ENCODE measurements around the gene NKX3-2.
"Not testable (repeated sequence)": the region's sequence is repeated elsewhere in the genome, so short reads cannot be mapped to it uniquely, and the experiment has no call there.

The NKX3-2 gene

GRCh38 chr4:13543839-13544605, at the start of gene NKX3-2:
NKX3-2 (minus strand) TSS chr4:13544508; CDS start chr4:13544414, 94 bp downstream.
- DNase-seq: no peak

GRCh38 chr4:13592220-13592619, 47.9 kb upstream of the NKX3-2 start:
- DNase-seq: no peak

- no peak for DNase-seq
These were observed 46.5 kb upstream of the NKX3-2 start for GRCh38 chr4:13590766-13591165.

- no peak for DNase-seq
These were observed 44.6 kb upstream of the NKX3-2 start for GRCh38 chr4:13588954-13589353.

GRCh38 chr4:13584481-13584880, 40.2 kb upstream of the NKX3-2 start:
- no peak for DNase-seq

- no peak for DNase-seq
These were observed 35.7 kb upstream of the NKX3-2 start for GRCh38 chr4:13580036-13580435.

- DNase-seq: no peak
These were observed 33.4 kb upstream of the NKX3-2 start for GRCh38 chr4:13577660-13578059.

- DNase-seq: no peak
These were observed 26.6 kb upstream of the NKX3-2 start for GRCh38 chr4:13570916-13571315.

- DNase-seq: no peak
These were observed 22.8 kb upstream of the NKX3-2 start for GRCh38 chr4:13567125-13567524.

GRCh38 chr4:13562876-13563275, 18.6 kb upstream of the NKX3-2 start:
- DNase-seq: no peak

- no peak for DNase-seq
These were observed 17.4 kb upstream of the NKX3-2 start for GRCh38 chr4:13561673-13562072.

- DNase-seq: not testable (repeated sequence)
These were observed 15.8 kb upstream of the NKX3-2 start for GRCh38 chr4:13560111-13560510.

GRCh38 chr4:13559413-13559812, 15.1 kb upstream of the NKX3-2 start:
- no peak for DNase-seq

- no peak for DNase-seq
These were observed 14.6 kb upstream of the NKX3-2 start for GRCh38 chr4:13558881-13559280.

GRCh38 chr4:13555325-13555724, 11.0 kb upstream of the NKX3-2 start:
- no peak for DNase-seq

- no peak for DNase-seq
These were observed 8.8 kb upstream of the NKX3-2 start for GRCh38 chr4:13553081-13553480.

GRCh38 chr4:13548984-13549546, 4.8 kb upstream of the NKX3-2 start:
- DNase-seq: peak; percentile 79

GRCh38 chr4:13548059-13548983, 4.0 kb upstream of the NKX3-2 start:
- DNase-seq: no peak

GRCh38 chr4:13547485-13548041, 3.3 kb upstream of the NKX3-2 start:
- DNase-seq: peak; percentile 37

- no peak for DNase-seq
These were observed 2.7 kb upstream of the NKX3-2 start for GRCh38 chr4:13546941-13547484.

GRCh38 chr4:13546142-13546940, 2.0 kb upstream of the NKX3-2 start:
- DNase-seq: no peak

- no peak for DNase-seq
These were observed 1.1 kb upstream of the NKX3-2 start for GRCh38 chr4:13545394-13545808.

Data from CD4-positive, alpha-beta T cell treated with Interleukin-17A for 1 hour (primary cell).